Suprapubic skin (tissue), 4 donors: ENCODE measurements around the gene PROZ.

Experiments
- EP300 ChIP-seq: sonication (generic); formaldehyde crosslinking; IDR thresholded peaks from one replicate; pipeline ENCODE4 v1.6.1; 2017; ENCODE audit warnings: antibody characterized with exemption
- POLR2A ChIP-seq, 2 donors: fragments of 450-650 bp; IDR thresholded peaks; one replicate each; pipeline ENCODE4 v1.6.1; 2017; ENCODE audit warnings: antibody characterized with exemption in 2 of 2, mild to moderate bottlenecking in 2 of 2, moderate library complexity in 2 of 2
- POLR2AphosphoS5 ChIP-seq, 3 donors: sonication (generic); formaldehyde crosslinking; IDR thresholded peaks; one replicate each; pipeline ENCODE4 v1.6.1; 2017; ENCODE audit warnings: antibody characterized with exemption in 3 of 3
- TF ChIP-seq, protein P1 (sequence below), 2 donors: fragments of 200-600 bp in 1 of 2; fragments of 450-650 bp in 1 of 2; sonication (generic) in 1 of 2; IDR thresholded peaks; one replicate each; pipeline ENCODE4 v1.5.1; 2016 to 2019; ENCODE audit warnings: antibody characterized with exemption in 2 of 2, mild to moderate bottlenecking in 1 of 2, moderate library complexity in 1 of 2

GRCh38 chr13:113144255-113144629 lies 14.2 kb upstream of the PROZ start:
- TF ChIP-seq POLR2A (IDR thresholded peaks at IDR 0.05) (no peak), POLR2AphosphoS5 (IDR thresholded peaks at IDR 0.05) (no peak), EP300 (no peak)
- TF ChIP-seq, protein P1, sequence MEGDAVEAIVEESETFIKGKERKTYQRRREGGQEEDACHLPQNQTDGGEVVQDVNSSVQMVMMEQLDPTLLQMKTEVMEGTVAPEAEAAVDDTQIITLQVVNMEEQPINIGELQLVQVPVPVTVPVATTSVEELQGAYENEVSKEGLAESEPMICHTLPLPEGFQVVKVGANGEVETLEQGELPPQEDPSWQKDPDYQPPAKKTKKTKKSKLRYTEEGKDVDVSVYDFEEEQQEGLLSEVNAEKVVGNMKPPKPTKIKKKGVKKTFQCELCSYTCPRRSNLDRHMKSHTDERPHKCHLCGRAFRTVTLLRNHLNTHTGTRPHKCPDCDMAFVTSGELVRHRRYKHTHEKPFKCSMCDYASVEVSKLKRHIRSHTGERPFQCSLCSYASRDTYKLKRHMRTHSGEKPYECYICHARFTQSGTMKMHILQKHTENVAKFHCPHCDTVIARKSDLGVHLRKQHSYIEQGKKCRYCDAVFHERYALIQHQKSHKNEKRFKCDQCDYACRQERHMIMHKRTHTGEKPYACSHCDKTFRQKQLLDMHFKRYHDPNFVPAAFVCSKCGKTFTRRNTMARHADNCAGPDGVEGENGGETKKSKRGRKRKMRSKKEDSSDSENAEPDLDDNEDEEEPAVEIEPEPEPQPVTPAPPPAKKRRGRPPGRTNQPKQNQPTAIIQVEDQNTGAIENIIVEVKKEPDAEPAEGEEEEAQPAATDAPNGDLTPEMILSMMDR (IDR thresholded peaks at IDR 0.05): no peak
